BE2C (cell line): ENCODE measurements around the gene SP1. TPM values are rescaled to one million over a fixed set of nuclear protein-coding genes. Genes with fewer than 3 reads are reported as not detected.
"Not testable (repeated sequence)": the region's sequence is repeated elsewhere in the genome, so short reads cannot be mapped to it uniquely, and the experiment has no call there.

ENCODE experiments used
- DNase-seq: peaks from one replicate; pipeline ENCODE4 v3.0.0-alpha.2; 2020
- H3K27me3 ChIP-seq: fragments of 250-450 bp; sonication (Bioruptor Pico); 2 replicates; pipeline ENCODE4 v1.5.1; 2020; ENCODE audit warnings: mild to moderate bottlenecking
- H3K36me3 ChIP-seq: fragments of 250-450 bp; sonication (Bioruptor Pico); 2 replicates; pipeline ENCODE4 v1.5.1; 2020; ENCODE audit warnings: mild to moderate bottlenecking
- H3K4me1 ChIP-seq: fragments of 250-450 bp; sonication (Bioruptor Pico); 2 replicates; pipeline ENCODE4 v1.5.1; 2020
- H3K4me3 ChIP-seq: 2 replicates; pipeline ENCODE4 v1.5.1; 2011; ENCODE audit warnings: low read depth, low read length
- H3K9me3 ChIP-seq: fragments of 250-450 bp; sonication (Bioruptor Pico); 2 replicates; pipeline ENCODE4 v1.5.1; 2020
- CTCF ChIP-seq: IDR thresholded peaks from 2 replicates; pipeline ENCODE4 v1.5.1; 2012; ENCODE audit warnings: mild to moderate bottlenecking, low read depth, low read length
- polyA plus RNA-seq: library from polyadenylated mRNA; unstranded; fragments of >200 nt; gene quantifications from one replicate; pipeline ENCODE4 v1.2.1, GENCODE V29; 2012; ENCODE audit warnings: low read depth, missing spikeins; ENCODE audit not compliant: insufficient read length, insufficient read depth

SP1 gene
- polyA plus RNA-seq = 30.4 TPM

DNA sequence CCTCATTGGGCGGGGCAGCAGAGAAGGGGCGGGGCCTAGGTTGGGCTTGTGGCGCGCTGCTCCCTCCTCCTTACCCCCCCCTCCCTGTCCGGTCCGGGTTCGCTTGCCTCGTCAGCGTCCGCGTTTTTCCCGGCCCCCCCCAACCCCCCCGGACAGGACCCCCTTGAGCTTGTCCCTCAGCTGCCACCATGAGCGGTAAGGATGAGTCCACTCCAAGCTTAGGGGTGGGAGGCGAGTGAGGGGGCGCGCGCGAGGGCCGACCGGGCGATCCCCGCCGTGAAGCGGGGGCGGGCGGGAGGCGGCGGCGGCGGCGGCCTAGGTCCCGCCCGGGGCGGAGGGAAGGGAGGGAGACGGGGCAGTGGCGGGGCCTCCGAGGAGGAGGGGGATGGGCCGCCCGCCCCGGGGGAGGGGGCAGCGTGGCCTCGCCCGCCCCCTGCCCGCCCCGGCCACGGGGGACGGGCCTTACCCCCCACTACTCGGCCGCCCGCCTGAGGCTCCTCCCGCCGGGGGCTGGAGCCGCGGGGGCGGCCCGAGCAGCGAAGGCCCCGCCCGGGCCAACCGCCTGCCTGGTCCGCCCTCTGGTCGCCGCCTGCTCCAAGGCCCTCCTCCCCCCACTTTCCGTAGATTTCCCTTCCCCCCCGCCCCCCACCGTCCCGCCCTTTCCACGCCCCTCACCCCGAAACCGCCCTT, at the start of gene SP1:
Gene SP1 (plus strand): TSS at position 73 of the 690 bp plus-strand sequence. CDS start 116 bp downstream, at position 189.
- DNase-seq = peak; percentile 91
- Histone ChIP-seq H3K9me3 (no peaks in the 10 kb centered on the region), H3K4me1 (peaks cover 14% of the 10 kb centered on the region), H3K4me3 (peak within 1 kb of the TSS; percentile 70), H3K36me3 (peaks cover 33% of the 10 kb centered on the region), H3K27me3 (no peaks in the 10 kb centered on the region)
- TF ChIP-seq CTCF = no peak

GRCh38 chr12:53330671-53331070, 49.3 kb upstream of the SP1 start:
- TF ChIP-seq CTCF = no peak
- Histone ChIP-seq H3K9me3 (no peaks in the 10 kb centered on the region), H3K27me3 (no peaks in the 10 kb centered on the region), H3K36me3 (no peaks in the 10 kb centered on the region), H3K4me3 (no peak overlapping the region), H3K4me1 (peaks cover 4% of the 10 kb centered on the region; the same call in 1 of the 2 replicates)
- DNase-seq = no peak

GRCh38 chr12:53332339-53332738, 47.6 kb upstream of the SP1 start:
- peaks cover 11% of the 10 kb centered on the region for H3K4me1 ChIP-seq
- not testable (repeated sequence) for DNase-seq, H3K27me3 ChIP-seq, H3K36me3 ChIP-seq, H3K4me3 ChIP-seq, H3K9me3 ChIP-seq

GRCh38 chr12:53332744-53333143, 47.2 kb upstream of the SP1 start:
- H3K4me3 ChIP-seq = no peak overlapping the region
- no peak for TF ChIP-seq CTCF
- no peaks in the 10 kb centered on the region for H3K9me3 ChIP-seq
- DNase-seq = no peak
- peaks cover 11% of the 10 kb centered on the region for H3K4me1 ChIP-seq
- no peaks in the 10 kb centered on the region for H3K27me3 ChIP-seq
- H3K36me3 ChIP-seq = no peaks in the 10 kb centered on the region

GRCh38 chr12:53333289-53333688, 46.7 kb upstream of the SP1 start:
- Histone ChIP-seq H3K9me3 (no peaks in the 10 kb centered on the region), H3K27me3 (no peaks in the 10 kb centered on the region), H3K36me3 (no peaks in the 10 kb centered on the region), H3K4me3 (no peak overlapping the region), H3K4me1 (peaks cover 17% of the 10 kb centered on the region)
- DNase-seq = no peak
- TF ChIP-seq CTCF = no peak

GRCh38 chr12:53333845-53334244, 46.1 kb upstream of the SP1 start:
- H3K36me3 ChIP-seq = no peaks in the 10 kb centered on the region
- no peak for DNase-seq
- no peaks in the 10 kb centered on the region for H3K9me3 ChIP-seq
- H3K4me1 ChIP-seq = peaks cover 22% of the 10 kb centered on the region
- no peak overlapping the region for H3K4me3 ChIP-seq
- H3K27me3 ChIP-seq = no peaks in the 10 kb centered on the region
- no peak for TF ChIP-seq CTCF
